ENCODE data around the gene KCNH2. TPM values are rescaled to one million over a fixed set of nuclear protein-coding genes. Genes with fewer than 3 reads are reported as not detected.

The KCNH2 gene
- total RNA-seq, 6 donors from 2014 or later: 0.59 to 5.7 (median 3.1) TPM

DNA sequence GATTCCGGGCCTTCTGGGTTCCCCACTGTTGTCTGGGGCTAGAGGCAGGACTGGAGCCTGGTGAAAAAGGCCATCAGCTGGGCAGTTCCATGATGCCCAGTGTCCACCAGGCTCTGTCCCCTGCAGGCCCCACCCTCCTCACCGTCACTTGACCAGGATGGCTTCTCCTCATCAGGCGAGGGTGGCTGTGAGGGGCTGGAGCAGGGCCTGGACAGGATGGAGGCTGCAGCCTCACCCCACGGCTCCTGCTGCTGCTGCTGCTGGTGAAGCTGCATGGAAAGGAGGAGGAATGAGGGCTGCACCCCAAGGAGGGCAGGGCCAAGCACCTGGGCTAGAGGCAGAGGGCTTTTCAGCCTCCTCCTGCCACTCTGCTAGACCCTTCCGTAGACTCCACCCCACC lies 37.8 kb upstream of the KCNH2 start:
- TF ChIP-seq POLR2A (IDR thresholded peaks at IDR 0.05) (no peak), EP300 (IDR thresholded peaks at IDR 0.05) (no peak), POLR2AphosphoS5 (IDR thresholded peaks at IDR 0.05) (no peak)
- Histone ChIP-seq H3K4me1 (peaks cover 27 to 48% (median 39%) of the 10 kb centered on the region in 4 donors), H3K27ac (no peak overlapping the region), H3K4me3 (no peak overlapping the region), H3K9me3 (no peaks in the 10 kb centered on the region), H3K36me3 (peaks cover 0 to 5% (median 0%) of the 10 kb centered on the region in 4 donors), H3K27me3 (peaks cover 0 to 34% (median 14%) of the 10 kb centered on the region in 4 donors)
- 83 to 85% methylated on average over 5 of the region's 5 CpGs for WGBS, 2 donors
- DNase-seq: no peak
- no peak for ATAC-seq (ENCODE audit: low FRiP score in 2 of 2)

DNA sequence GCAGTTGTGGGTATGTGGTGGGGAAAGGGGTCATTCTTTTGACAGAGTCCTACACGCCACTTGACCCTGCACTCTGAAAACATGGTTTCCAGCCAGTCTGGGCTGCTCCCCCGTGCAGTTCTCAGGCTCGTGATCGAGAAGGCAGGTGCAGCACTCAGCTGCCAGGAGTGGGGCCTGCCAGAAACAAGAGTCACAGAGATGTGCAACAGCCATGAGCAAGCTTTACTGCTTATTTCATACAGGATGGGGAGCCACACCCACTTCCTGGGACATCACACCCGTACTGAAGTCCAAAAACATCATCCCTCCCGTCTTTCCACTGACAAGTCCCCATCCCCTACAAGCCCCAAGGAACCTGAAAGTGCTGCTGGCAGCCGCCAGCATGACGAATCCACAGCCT lies 36.8 kb upstream of the KCNH2 start:
- Histone ChIP-seq H3K9me3 (no peaks in the 10 kb centered on the region), H3K27me3 (peaks cover 0 to 34% (median 13%) of the 10 kb centered on the region in 4 donors), H3K4me3 (no peak overlapping the region), H3K4me1 (peaks cover 37 to 58% (median 49%) of the 10 kb centered on the region in 4 donors), H3K27ac (no peak overlapping the region), H3K36me3 (peaks cover 0 to 5% (median 0%) of the 10 kb centered on the region in 4 donors)
- WGBS, 2 donors: 81 to 85% methylated on average over 8 of the region's 8 CpGs
- TF ChIP-seq EP300 (IDR thresholded peaks at IDR 0.05): no peak
- no peak for TF ChIP-seq POLR2A (IDR thresholded peaks at IDR 0.05)
- DNase-seq (no peak), ATAC-seq (ENCODE audit: low FRiP score in 2 of 2) (no peak)

DNA sequence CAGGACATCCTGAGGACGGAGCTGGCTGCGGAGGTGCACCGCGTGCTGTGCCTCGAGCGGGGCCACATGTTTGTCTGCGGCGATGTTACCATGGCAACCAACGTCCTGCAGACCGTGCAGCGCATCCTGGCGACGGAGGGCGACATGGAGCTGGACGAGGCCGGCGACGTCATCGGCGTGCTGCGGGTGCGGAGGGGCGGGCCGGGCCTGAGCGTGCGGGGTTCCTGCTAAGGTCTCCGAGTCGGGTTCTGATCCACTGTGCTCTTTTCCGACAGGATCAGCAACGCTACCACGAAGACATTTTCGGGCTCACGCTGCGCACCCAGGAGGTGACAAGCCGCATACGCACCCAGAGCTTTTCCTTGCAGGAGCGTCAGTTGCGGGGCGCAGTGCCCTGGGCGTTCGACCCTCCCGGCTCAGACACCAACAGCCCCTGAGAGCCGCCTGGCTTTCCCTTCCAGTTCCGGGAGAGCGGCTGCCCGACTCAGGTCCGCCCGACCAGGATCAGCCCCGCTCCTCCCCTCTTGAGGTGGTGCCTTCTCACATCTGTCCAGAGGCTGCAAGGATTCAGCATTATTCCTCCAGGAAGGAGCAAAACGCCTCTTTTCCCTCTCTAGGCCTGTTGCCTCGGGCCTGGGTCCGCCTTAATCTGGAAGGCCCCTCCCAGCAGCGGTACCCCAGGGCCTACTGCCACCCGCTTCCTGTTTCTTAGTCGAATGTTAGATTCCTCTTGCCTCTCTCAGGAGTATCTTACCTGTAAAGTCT lies 35.8 kb upstream of the KCNH2 start:
- peak in 1 of 2 donors; percentile 53 for ATAC-seq (ENCODE audit: low FRiP score in 2 of 2)
- H3K27ac ChIP-seq: peak overlapping the region in 1 of 4 donors; percentile 8
- peaks cover 0 to 28% (median 7%) of the 10 kb centered on the region in 4 donors for H3K27me3 ChIP-seq
- H3K4me1 ChIP-seq: peaks cover 42 to 61% (median 49%) of the 10 kb centered on the region in 4 donors
- DNase-seq: peak; percentile 77 to 93
- H3K9me3 ChIP-seq: no peaks in the 10 kb centered on the region
- TF ChIP-seq POLR2A (IDR thresholded peaks at IDR 0.05): no peak
- no peak for TF ChIP-seq EP300 (IDR thresholded peaks at IDR 0.05)
- TF ChIP-seq, protein P1, sequence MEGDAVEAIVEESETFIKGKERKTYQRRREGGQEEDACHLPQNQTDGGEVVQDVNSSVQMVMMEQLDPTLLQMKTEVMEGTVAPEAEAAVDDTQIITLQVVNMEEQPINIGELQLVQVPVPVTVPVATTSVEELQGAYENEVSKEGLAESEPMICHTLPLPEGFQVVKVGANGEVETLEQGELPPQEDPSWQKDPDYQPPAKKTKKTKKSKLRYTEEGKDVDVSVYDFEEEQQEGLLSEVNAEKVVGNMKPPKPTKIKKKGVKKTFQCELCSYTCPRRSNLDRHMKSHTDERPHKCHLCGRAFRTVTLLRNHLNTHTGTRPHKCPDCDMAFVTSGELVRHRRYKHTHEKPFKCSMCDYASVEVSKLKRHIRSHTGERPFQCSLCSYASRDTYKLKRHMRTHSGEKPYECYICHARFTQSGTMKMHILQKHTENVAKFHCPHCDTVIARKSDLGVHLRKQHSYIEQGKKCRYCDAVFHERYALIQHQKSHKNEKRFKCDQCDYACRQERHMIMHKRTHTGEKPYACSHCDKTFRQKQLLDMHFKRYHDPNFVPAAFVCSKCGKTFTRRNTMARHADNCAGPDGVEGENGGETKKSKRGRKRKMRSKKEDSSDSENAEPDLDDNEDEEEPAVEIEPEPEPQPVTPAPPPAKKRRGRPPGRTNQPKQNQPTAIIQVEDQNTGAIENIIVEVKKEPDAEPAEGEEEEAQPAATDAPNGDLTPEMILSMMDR (IDR thresholded peaks at IDR 0.05): peak in 1 of 6 experiments; percentile 20
- peak overlapping the region in 3 of 4 donors; percentile 23 to 41 (median 30) for H3K4me3 ChIP-seq
- 54 to 68% methylated on average over 27 to 53 of the region's 55 CpGs for WGBS, 2 donors
- peaks cover 0 to 5% (median 0%) of the 10 kb centered on the region in 4 donors for H3K36me3 ChIP-seq

DNA sequence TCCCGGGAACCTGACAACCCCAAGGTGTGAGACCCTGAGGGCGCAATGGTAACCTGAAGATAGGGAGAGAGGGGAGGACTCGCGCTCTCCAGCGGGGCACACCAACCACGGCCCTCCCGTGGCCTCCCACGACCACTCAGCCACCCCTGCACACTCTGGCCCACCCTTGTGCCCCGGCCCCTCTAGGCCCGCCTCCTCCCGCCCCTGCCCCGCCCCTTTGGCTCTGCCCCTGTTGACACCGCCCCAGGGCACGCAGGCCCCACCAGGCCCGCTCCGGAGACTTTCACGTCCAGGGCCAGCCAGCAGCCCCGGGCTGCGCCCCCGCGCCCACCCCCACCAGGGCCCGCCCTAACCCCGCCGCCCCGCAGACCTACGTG lies 35.2 kb upstream of the KCNH2 start:
- ATAC-seq (ENCODE audit: low FRiP score in 2 of 2) (peak in 1 of 2 donors; percentile 2), DNase-seq (no peak)
- Histone ChIP-seq H3K4me3 (peak overlapping the region in 3 of 4 donors; percentile 23 to 41 (median 30)), H3K9me3 (no peaks in the 10 kb centered on the region), H3K4me1 (peaks cover 42 to 61% (median 50%) of the 10 kb centered on the region in 4 donors), H3K27me3 (peaks cover 0 to 22% (median 3%) of the 10 kb centered on the region in 4 donors), H3K36me3 (peaks cover 0 to 5% (median 0%) of the 10 kb centered on the region in 4 donors), H3K27ac (peak overlapping the region in 1 of 4 donors; percentile 8)
- no peak for TF ChIP-seq POLR2AphosphoS5 (IDR thresholded peaks at IDR 0.05)
- no peak for TF ChIP-seq EP300 (IDR thresholded peaks at IDR 0.05)
- TF ChIP-seq POLR2A (IDR thresholded peaks at IDR 0.05): no peak
- TF ChIP-seq, protein P1 (IDR thresholded peaks at IDR 0.05): no peak
- WGBS, 2 donors: 74% methylated on average over 13 of the region's 26 CpGs; no CpG with 5 or more reads in 1 of the 2 donors

DNA sequence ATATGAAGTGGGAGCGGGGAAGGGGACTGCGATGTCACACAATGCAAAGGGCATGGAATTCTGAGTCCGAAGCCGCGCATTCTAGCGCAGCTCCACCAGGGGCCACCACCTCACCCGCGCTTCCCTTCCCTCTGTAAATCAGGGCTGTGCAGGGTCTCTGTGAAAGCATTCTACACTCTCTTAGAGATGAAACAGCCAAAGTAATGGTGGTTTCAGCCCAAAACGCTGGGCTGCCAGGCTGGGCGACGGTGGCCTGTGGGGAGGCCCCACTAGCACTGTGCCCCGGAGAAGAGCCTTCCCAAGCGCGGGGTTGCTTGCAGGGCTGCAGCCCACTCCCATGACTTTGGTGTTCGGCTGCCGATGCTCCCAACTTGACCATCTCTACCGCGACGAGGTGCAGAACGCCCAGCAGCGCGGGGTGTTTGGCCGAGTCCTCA lies 34.8 kb upstream of the KCNH2 start:
- peaks cover 0 to 5% (median 0%) of the 10 kb centered on the region in 4 donors for H3K36me3 ChIP-seq
- ATAC-seq (ENCODE audit: low FRiP score in 2 of 2) (peak in 1 of 2 donors; percentile 29), DNase-seq (no peak)
- no peaks in the 10 kb centered on the region for H3K9me3 ChIP-seq
- H3K4me3 ChIP-seq: no peak overlapping the region
- 51 to 64% methylated on average over 8 to 18 of the region's 23 CpGs for WGBS, 2 donors
- no peak for TF ChIP-seq EP300 (IDR thresholded peaks at IDR 0.05)
- TF ChIP-seq, protein P1 (IDR thresholded peaks at IDR 0.05): peak in 3 of 6 experiments; percentile 27 to 44 (median 35)
- peaks cover 42 to 60% (median 49%) of the 10 kb centered on the region in 4 donors for H3K4me1 ChIP-seq
- no peak overlapping the region for H3K27ac ChIP-seq
- H3K27me3 ChIP-seq: peaks cover 0 to 18% (median 2%) of the 10 kb centered on the region in 4 donors
